GM15510 (cell line): ENCODE measurements around the gene DNAJC18.

ENCODE experiments used
- POLR2A ChIP-seq: IDR thresholded peaks from 3 replicates; pipeline ENCODE4 v1.6.1; 2011; ENCODE audit warnings: borderline replicate concordance; ENCODE audit not compliant: insufficient read length; ENCODE audit errors: extremely low read depth

Gene DNAJC18

GRCh38 chr5:139461698-139462097 is 22.4 kb upstream of the DNAJC18 start:
- TF ChIP-seq POLR2A = no peak

- TF ChIP-seq POLR2A = no peak
These were observed 21.9 kb upstream of the DNAJC18 start for GRCh38 chr5:139461176-139461575.

GRCh38 chr5:139460455-139460854 is 21.1 kb upstream of the DNAJC18 start:
- TF ChIP-seq POLR2A = no peak

GRCh38 chr5:139459451-139459934 is 20.2 kb upstream of the DNAJC18 start:
- TF ChIP-seq POLR2A = no peak

GRCh38 chr5:139458580-139459407 is 19.5 kb upstream of the DNAJC18 start:
- no peak for TF ChIP-seq POLR2A

- no peak for TF ChIP-seq POLR2A
These were observed 18.5 kb upstream of the DNAJC18 start for GRCh38 chr5:139457653-139458306.

- no peak for TF ChIP-seq POLR2A
These were observed 17.9 kb upstream of the DNAJC18 start for GRCh38 chr5:139457241-139457640.

GRCh38 chr5:139456776-139457175 is 17.5 kb upstream of the DNAJC18 start:
- no peak for TF ChIP-seq POLR2A

- no peak for TF ChIP-seq POLR2A
These were observed 15.4 kb upstream of the DNAJC18 start for GRCh38 chr5:139454568-139455290.

GRCh38 chr5:139453683-139454567 is 14.6 kb upstream of the DNAJC18 start:
- TF ChIP-seq POLR2A = no peak

GRCh38 chr5:139451878-139452660 is 12.7 kb upstream of the DNAJC18 start:
- TF ChIP-seq POLR2A = no peak

- no peak for TF ChIP-seq POLR2A
These were observed 11.9 kb upstream of the DNAJC18 start for GRCh38 chr5:139451176-139451575.

- TF ChIP-seq POLR2A = no peak
These were observed 7.8 kb upstream of the DNAJC18 start for GRCh38 chr5:139446956-139447779.
